Activated T-cell treated with anti-CD3 and anti-CD28 coated beads, Interleukin-2, amount 50 U/mL, for 72 hours (primary cell): Measurements from ENCODE around the gene ASTN2. TPM values are rescaled to one million over a fixed set of nuclear protein-coding genes. Genes with fewer than 3 reads are reported as not detected.

Experiments used
- ATAC-seq, 2 donors: fragments of 150-1000 bp; cut with Tn5 transposase; replicated peaks in 1 of 2; 2 replicates each; pipeline ENCODE4 v1.10.0; 2021; ENCODE audit warnings: moderate library complexity in 2 of 2, mild to moderate bottlenecking in 1 of 2
- DNase-seq, 2 donors: peaks; one replicate each; pipeline ENCODE4 v3.0.0; 2021 to 2022; ENCODE audit warnings: mixed read lengths in 1 of 2
- H3K27ac Mint-ChIP-seq: one replicate; pipeline ENCODE4 v1.8.0; 2022; ENCODE audit warnings: mild to moderate bottlenecking, moderate library complexity, mixed read lengths
- H3K27me3 Mint-ChIP-seq: one replicate; pipeline ENCODE4 v1.8.0; 2022; ENCODE audit warnings: low read depth, mixed read lengths
- H3K36me3 Mint-ChIP-seq, 2 donors: one replicate each; pipeline ENCODE4 v1.8.0; 2022; ENCODE audit warnings: mixed read lengths in 2 of 2, mild to moderate bottlenecking in 1 of 2; ENCODE audit not compliant: insufficient read depth in 2 of 2
- H3K4me1 Mint-ChIP-seq: one replicate; pipeline ENCODE4 v1.8.0; 2022; ENCODE audit warnings: low read depth, mixed read lengths
- H3K4me3 Mint-ChIP-seq, 2 donors: one replicate each; pipeline ENCODE4 v1.8.0; 2022; ENCODE audit warnings: mild to moderate bottlenecking in 2 of 2, mixed read lengths in 2 of 2, moderate library complexity in 2 of 2
- H3K9me3 Mint-ChIP-seq, 2 donors: one replicate each; pipeline ENCODE4 v1.8.0; 2022; ENCODE audit warnings: mixed read lengths in 2 of 2
- total RNA-seq, 2 donors: library from RNA; stranded (reverse); gene quantifications; one replicate each; pipeline ENCODE4 v1.2.3, GENCODE V29; 2022

The ASTN2 gene
- total RNA-seq, 2 donors from 2014 or later, result 4.2 to 5.6 TPM

DNA sequence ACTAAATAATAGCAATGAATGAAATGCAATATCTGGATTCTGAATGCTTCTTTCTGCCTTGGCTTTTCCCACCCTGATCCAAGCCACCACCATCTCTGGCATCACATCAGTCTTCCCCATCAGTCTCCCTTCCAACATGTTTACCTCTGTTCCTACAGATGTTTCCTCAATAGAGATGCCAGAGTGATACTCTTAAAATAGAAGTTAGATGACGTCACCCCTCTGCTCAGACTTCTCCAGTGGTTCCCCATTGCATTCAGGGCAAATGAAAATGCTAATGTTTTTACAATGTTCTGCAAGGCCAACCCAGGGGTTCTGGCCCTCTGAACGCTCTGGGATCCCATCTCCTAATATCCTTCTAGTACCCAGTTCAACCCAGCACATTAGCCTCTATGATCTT is 422.0 kb downstream of the ASTN2 start:
- Mint-ChIP-seq H3K27ac (no peak overlapping the region), H3K36me3 (no peaks in the 10 kb centered on the region)

DNA sequence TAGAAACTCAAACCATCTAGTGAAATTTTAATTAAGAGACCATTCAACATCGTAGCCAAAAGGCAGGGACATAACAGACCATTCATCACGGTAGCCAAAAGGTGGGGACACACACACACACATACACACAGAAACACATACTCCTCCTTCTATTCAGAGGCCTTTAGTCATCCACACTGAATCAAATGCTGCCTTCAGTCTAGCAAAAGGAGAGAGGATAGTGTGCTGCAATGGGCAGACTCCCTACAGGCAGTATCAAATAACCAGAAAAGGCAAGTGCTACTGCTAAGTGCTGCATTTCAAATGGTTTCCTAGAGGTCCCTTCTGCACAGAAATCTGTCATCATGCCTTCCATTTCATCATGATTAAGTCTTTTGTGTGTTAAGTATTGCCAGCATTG is 423.8 kb downstream of the ASTN2 start:
- DNase-seq (no peak), ATAC-seq (no peak)
- Mint-ChIP-seq H3K4me1 (no peaks in the 10 kb centered on the region), H3K9me3 (peaks cover 1 to 9% of the 10 kb centered on the region in 2 donors), H3K27me3 (no peaks in the 10 kb centered on the region), H3K4me3 (no peak overlapping the region), H3K36me3 (no peaks in the 10 kb centered on the region), H3K27ac (no peak overlapping the region)

More for the DNA sequence above, 422.0 kb downstream of the ASTN2 start:
- ATAC-seq, result no peak
- Mint-ChIP-seq H3K9me3 (peaks cover 4 to 9% of the 10 kb centered on the region in 2 donors), H3K4me3 (no peak overlapping the region), H3K27me3 (no peaks in the 10 kb centered on the region), H3K4me1 (no peaks in the 10 kb centered on the region)
- no peak for DNase-seq

DNA sequence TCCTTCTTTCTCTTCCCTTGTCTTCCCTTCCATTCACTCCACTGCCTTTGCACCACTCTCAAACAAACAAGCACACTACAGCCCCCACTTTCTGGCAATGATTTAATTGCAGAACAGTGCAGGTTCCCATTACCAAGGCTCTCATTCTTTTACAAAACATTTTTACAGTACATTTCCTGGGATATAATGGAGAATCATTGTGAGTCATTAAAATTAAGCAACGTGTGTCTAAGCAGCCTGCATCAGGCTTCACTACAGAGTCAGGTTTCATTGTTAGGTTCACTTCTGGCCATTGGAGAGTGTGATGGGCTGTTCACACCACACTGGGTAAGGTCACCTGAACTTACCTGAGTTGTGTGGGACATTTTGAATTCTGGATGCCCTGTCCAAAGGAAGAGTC is 424.3 kb downstream of the ASTN2 start:
- Mint-ChIP-seq H3K4me3 (no peak overlapping the region), H3K9me3 (peaks cover 1 to 9% of the 10 kb centered on the region in 2 donors), H3K27me3 (no peaks in the 10 kb centered on the region), H3K36me3 (no peaks in the 10 kb centered on the region), H3K27ac (no peak overlapping the region), H3K4me1 (no peaks in the 10 kb centered on the region)
- DNase-seq (no peak), ATAC-seq (no peak)

DNA sequence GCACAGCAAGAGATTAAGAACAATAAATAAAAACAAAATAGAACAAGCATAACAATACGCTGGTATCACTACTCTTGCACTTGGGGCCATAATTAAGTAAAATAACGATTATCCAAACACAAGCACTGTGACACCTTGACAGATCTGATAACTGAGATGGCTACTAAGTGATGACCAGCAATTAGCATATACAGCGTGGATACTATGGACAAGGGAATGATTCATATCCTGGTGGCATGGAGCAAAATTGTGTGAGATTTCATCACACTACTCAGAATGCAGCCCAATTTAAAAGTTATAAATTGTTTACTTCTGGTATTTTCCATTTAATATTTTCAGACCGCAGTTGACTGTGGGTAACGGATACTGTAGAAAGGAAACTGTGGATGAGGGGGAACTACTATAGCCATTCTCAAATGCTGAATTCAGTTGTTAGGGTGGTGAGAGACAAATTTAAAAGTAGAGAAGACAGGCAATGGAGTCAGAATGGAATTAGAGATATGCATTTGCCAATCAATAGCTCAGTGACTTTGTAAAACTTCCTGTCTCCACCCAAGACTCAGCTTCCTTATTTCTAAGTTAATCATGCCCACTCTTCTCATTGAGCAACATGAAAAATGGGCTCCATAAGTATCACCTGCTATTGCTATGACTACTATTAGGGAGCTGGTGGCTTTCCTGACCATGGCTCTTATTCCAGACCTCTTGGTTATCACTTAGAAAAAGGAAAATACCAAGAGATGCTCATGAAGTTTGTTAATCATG is 427.0 kb downstream of the ASTN2 start:
- Mint-ChIP-seq H3K9me3 (peaks cover 1 to 8% of the 10 kb centered on the region in 2 donors), H3K36me3 (no peaks in the 10 kb centered on the region), H3K27me3 (no peaks in the 10 kb centered on the region), H3K27ac (no peak overlapping the region), H3K4me1 (no peaks in the 10 kb centered on the region), H3K4me3 (no peak overlapping the region)
- ATAC-seq (no peak), DNase-seq (no peak)

DNA sequence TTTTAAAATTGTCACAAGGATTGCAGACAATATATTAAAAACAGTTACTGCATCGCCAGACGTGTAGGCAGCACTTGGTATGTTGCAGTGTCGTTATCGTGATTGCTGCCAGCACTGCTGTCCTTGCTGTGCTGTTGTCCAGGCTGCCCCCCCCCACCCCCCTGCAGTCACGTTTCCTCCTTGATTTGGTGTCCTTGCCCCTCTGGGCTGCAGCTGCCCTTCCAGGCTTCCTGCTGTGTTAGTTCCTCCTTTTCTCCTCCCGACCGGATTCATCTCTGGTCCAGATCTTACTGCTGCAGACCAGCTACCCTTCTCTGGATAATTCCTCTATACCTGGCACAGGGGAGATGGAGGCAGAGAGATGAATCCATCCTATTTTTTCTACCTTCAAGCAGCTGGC is 428.8 kb downstream of the ASTN2 start:
- ATAC-seq, result no peak
- H3K4me3 Mint-ChIP-seq, result no peak overlapping the region
- H3K9me3 Mint-ChIP-seq, result peaks cover 1 to 5% of the 10 kb centered on the region in 2 donors
- H3K27ac Mint-ChIP-seq, result no peak overlapping the region
- no peaks in the 10 kb centered on the region for H3K27me3 Mint-ChIP-seq
- no peaks in the 10 kb centered on the region for H3K36me3 Mint-ChIP-seq
- H3K4me1 Mint-ChIP-seq, result no peaks in the 10 kb centered on the region
- DNase-seq, result no peak

DNA sequence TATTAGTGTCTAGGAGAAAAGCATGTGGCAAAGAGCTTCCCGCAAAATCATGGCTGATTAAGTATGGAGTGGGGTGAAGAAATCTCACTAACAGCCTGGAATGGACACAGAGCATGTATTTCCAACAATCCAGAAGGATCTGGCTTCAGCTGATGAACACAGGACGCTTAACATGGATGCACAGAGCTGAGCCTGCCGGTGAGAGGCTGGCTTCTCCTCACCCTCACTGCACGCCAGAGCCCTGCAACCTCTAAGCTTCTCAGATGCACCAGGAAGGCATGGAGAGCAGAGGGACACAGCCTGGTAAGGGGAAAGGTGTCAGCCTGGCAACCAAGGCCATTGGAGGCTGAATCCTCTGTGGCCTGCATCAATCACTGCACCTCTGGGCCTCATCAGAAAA is 429.3 kb downstream of the ASTN2 start:
- no peak overlapping the region for H3K4me3 Mint-ChIP-seq
- H3K27ac Mint-ChIP-seq, result no peak overlapping the region
- no peaks in the 10 kb centered on the region for H3K36me3 Mint-ChIP-seq
- no peaks in the 10 kb centered on the region for H3K27me3 Mint-ChIP-seq
- H3K9me3 Mint-ChIP-seq, result peaks cover 1 to 5% of the 10 kb centered on the region in 2 donors
- ATAC-seq (no peak), DNase-seq (no peak)
- H3K4me1 Mint-ChIP-seq, result no peaks in the 10 kb centered on the region

DNA sequence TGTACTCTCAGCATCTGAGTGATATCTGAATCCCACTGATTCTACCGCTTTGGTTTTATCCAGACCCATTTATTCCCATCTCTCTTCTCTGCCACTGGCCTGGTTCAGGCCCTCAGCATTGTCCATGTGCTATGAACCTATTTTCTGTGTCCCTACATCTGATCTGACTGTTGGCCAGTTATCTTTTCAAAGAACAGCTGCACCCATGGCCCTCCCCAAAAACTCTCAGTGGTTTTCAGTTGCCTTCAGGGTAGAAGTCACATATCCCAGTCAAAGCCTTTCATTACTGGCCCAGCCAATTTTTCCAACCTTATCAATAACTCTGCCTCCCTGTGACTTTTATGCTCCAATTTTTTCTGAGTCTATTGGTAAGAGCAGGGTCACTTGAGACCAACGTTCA is 430.7 kb downstream of the ASTN2 start:
- Mint-ChIP-seq H3K4me3 (no peak overlapping the region), H3K27ac (no peak overlapping the region), H3K27me3 (no peaks in the 10 kb centered on the region), H3K9me3 (peaks cover 0 to 2% of the 10 kb centered on the region in 2 donors), H3K4me1 (no peaks in the 10 kb centered on the region), H3K36me3 (no peaks in the 10 kb centered on the region)
- ATAC-seq, result no peak
- no peak for DNase-seq

DNA sequence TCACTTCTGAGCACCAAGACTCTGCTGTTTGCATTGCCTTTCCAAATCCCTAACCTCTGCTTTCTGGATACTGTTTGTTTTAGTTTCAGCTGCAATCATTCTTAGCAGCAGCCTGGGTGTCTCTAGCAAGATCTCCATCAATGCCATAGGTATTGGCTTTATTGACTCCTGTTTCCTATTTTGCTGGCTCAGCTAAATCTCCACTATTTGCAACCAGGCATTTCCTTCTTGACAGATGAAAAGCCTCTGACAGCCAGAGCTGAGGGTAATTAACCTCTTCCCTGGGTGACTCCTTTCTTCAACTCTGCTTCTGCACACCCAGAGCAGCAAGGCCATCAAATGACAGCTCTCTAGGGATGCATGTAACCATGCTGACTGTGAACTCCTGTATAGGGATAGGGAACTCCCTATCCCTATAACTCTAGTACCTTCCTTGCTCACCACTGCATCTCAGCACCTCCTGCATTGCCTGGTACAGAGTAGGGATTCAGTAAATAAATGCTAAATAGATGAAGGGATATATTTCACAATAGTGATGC is 434.2 kb downstream of the ASTN2 start:
- Mint-ChIP-seq H3K4me3 (no peak overlapping the region), H3K27me3 (no peaks in the 10 kb centered on the region), H3K36me3 (no peaks in the 10 kb centered on the region), H3K27ac (no peak overlapping the region), H3K9me3 (peaks cover 1 to 10% of the 10 kb centered on the region in 2 donors), H3K4me1 (no peaks in the 10 kb centered on the region)
- DNase-seq (no peak), ATAC-seq (no peak)

DNA sequence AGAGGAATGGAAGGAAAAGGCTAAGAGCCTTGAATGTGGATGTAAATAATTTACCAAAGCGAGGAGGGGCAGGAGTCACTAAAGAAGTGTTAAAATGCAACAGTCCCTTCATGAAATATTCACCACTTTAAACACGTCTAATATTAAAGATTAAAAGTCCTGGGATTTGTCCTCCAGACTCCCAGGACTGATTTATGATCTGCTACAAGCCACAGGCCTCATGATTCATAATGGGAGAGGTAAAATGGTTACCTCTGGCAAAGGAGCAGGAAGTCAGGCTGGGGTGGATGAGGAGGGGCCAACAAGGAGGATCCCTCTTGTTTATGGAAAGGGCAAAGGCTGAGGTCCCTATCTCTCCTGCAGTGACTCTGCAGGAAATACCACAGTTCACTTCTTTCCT is 435.4 kb downstream of the ASTN2 start:
- no peaks in the 10 kb centered on the region for H3K4me1 Mint-ChIP-seq
- DNase-seq (no peak), ATAC-seq (no peak)
- H3K9me3 Mint-ChIP-seq, result peaks cover 1 to 10% of the 10 kb centered on the region in 2 donors
- H3K27me3 Mint-ChIP-seq, result no peaks in the 10 kb centered on the region
- H3K27ac Mint-ChIP-seq, result no peak overlapping the region
- H3K36me3 Mint-ChIP-seq, result no peaks in the 10 kb centered on the region
- H3K4me3 Mint-ChIP-seq, result no peak overlapping the region

DNA sequence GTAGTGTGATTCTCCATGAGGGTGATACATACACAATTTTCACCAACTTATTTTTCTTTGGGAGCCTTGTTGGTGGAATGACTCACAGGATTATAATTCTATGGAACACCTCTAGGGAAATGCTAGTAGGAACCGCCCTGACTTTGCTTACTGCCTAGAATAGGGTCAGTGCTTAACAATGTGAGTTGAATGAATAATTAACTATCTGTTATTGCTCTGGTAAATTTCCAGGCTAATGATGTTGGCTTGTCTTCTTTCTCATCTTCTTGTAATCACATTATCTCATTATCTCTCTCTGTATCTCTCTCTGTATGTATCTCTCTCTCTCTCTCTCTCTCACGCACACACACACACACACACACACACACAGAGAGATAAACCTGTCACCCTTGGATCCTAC is 436.7 kb downstream of the ASTN2 start:
- H3K9me3 Mint-ChIP-seq, result peaks cover 1 to 10% of the 10 kb centered on the region in 2 donors
- DNase-seq (no peak), ATAC-seq (no peak)
- H3K36me3 Mint-ChIP-seq, result no peaks in the 10 kb centered on the region
- H3K27ac Mint-ChIP-seq, result no peak overlapping the region
- H3K27me3 Mint-ChIP-seq, result no peaks in the 10 kb centered on the region
- no peaks in the 10 kb centered on the region for H3K4me1 Mint-ChIP-seq
- H3K4me3 Mint-ChIP-seq, result no peak overlapping the region

DNA sequence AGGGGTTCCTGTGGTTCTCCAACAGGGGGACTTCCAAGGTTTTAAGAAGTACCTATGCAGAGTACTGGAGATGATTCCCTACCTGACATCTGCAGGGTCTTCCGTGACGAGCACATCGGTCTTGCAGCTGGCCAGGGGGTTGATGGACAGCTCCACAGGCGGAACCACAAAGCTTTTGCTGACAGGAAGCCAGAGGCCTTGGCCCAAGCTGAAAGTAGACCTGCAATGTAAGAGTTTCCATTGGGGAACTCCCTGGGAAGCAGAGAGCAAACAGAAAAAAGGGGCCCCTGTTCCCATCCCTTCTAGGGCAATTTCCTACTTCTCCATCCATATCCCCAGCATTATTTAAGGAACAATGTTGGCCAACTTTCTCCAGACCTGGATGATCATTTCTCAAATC is 439.7 kb downstream of the ASTN2 start:
- no peaks in the 10 kb centered on the region for H3K4me1 Mint-ChIP-seq
- ATAC-seq, result no peak
- no peak for DNase-seq
- no peaks in the 10 kb centered on the region for H3K27me3 Mint-ChIP-seq
- no peak overlapping the region for H3K27ac Mint-ChIP-seq
- no peaks in the 10 kb centered on the region for H3K36me3 Mint-ChIP-seq
- no peak overlapping the region for H3K4me3 Mint-ChIP-seq
- H3K9me3 Mint-ChIP-seq, result peaks cover 4 to 9% of the 10 kb centered on the region in 2 donors

DNA sequence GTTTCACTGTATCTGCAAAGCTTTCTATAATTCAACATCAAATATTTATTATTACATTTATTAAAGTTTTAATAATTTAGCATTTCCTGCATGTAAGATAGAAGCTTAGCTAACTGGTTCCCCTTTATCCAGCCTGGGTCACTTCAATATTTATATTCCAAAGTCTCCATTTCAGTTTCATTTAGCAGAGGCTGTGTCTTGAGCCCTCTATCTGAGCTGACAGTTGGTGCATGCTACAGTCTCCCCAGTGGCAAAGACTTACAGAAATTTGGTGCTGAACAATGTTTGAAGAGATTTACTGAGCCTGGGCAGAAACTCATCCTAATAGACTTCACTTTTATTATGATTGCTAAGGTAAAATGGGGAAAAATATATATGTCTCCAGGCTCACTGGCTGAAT is 448.7 kb downstream of the ASTN2 start:
- ATAC-seq (no peak), DNase-seq (no peak)
- Mint-ChIP-seq H3K27ac (no peak overlapping the region), H3K4me3 (no peak overlapping the region), H3K9me3 (peaks cover 9 to 10% of the 10 kb centered on the region in 2 donors), H3K4me1 (no peaks in the 10 kb centered on the region), H3K27me3 (no peaks in the 10 kb centered on the region), H3K36me3 (no peaks in the 10 kb centered on the region)

DNA sequence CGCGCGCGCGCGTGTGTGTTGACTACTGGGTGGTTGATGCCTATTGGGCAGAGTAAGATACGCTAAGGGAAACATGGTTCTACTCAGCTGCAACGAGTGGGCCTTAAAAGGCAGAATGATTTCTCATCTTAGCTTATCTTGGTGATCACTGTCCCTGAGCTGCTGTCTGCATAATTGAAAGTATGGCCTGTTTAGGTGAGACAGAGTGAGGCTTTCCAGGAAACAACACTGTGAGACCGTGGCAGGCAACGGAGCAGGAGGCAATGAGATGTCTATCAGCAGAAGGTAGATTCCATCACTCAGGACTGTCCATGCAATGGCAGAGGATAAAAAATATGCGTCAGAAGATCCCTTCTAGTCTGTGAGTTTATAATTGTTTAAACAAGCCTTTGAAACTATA is 450.6 kb downstream of the ASTN2 start:
- ATAC-seq (no peak), DNase-seq (no peak)
- Mint-ChIP-seq H3K4me3 (no peak overlapping the region), H3K27ac (no peak overlapping the region), H3K4me1 (peaks cover under 1% of the 10 kb centered on the region), H3K9me3 (peaks cover 9% of the 10 kb centered on the region in 2 donors), H3K27me3 (peaks cover 2% of the 10 kb centered on the region), H3K36me3 (no peaks in the 10 kb centered on the region)

DNA sequence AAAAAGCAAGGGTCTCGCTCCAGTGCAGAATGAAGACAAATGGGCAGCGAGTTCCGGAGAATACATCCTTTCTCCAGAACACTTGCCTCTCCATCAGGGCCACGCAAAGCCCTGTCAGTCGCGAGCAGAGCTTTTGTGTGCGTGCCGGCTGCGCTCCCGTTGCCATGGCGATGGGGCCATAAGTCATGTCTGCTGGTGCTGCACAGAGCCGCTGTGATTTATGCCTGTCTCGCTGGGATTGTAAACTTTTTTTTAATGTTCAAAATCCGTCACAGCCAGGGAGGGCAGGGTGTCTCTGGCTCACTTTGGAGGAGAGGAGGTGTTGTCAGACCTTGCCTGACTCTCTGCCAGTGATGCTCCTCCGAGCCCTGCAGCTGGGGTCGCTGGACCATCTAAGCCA is 455.0 kb downstream of the ASTN2 start:
- H3K9me3 Mint-ChIP-seq, result peaks cover 5 to 9% of the 10 kb centered on the region in 2 donors
- no peak for ATAC-seq
- no peak for DNase-seq
- no peak overlapping the region for H3K27ac Mint-ChIP-seq
- no peaks in the 10 kb centered on the region for H3K36me3 Mint-ChIP-seq
- no peak overlapping the region for H3K4me3 Mint-ChIP-seq
- peaks cover 11% of the 10 kb centered on the region for H3K27me3 Mint-ChIP-seq
- H3K4me1 Mint-ChIP-seq, result peaks cover 10% of the 10 kb centered on the region
